Non-pigmented ciliary epithelial cell (primary cell): ENCODE data around the gene IGSF3.
"Not testable (repeated sequence)": the region's sequence is repeated elsewhere in the genome, so short reads cannot be mapped to it uniquely, and the experiment has no call there.

Experiments used
- DNase-seq: peaks from one replicate; pipeline ENCODE4 v3.0.0-alpha.2; 2010; ENCODE audit warnings: low read depth

The IGSF3 gene

DNA sequence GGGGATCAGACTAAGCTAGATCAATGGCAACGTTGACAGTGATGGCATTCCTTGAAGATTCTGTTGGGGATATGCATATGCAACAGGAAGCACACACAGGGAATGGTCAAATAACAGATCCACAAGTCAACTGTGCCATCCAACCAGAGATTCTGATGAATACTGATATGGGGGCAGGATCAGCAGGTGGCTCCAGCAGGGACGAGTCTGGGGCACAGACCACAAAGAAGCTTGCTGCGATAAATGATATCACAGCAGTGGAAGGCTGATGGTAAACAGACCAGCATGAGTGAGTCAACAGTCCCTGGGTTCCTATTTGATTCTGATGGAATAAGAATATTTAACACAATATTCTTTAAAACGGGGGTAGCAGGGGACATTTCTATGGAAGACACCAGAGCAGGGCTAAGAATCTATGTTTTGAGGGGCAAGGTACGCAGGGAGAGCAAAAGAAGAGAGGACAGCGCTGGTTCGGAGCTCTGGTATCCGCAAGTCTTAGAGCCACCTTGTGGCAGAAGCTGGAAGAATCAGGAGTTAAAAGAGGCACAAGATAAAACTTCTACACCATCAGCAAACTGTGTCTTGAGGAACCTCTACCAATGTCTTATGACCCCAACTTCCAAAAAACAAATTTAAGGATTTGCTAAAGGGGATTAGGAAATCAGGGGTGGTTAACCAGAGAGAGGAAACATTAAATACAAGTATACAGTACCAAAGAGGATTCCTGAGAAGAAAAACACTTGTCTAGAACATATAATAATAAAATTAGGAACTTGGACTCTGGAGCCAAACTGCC, 71.4 kb downstream of the IGSF3 start:
- not testable (repeated sequence) for DNase-seq

DNA sequence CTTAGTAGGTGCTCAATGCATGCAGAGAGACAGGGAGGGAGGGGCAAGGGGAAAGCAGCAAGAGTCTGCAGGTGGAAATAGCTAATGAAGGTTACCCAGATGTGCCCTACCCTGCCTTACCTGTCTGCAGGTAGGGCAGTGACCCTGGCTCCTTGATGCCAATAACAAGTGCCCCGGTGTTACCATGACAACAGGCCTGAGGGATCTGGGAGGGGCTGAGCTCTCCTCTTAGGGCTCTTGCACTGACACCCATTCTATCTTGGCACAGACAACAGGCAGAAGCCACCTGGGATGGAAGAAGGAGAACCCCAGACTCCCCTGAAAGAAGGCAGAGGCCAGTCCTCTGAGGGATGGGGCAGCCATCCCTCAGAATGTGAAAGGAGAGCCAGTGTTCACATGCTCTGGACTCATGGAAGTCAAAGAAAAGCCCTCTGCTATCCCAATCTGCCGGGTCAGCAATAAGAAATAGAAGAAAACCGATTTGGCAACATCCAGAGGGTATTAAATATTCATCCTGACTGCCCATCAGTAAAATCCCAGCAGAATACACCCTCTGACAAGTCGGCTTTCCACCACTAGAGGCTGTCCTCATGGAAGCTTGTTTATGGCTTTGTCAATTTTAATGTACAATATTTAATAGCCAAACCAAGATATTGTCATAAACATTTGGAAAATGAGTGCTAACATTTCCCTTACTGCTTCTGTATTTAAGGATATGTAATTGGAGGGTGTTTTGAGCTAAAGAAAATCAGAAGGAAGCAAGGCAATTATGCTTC, 72.3 kb downstream of the IGSF3 start:
- not testable (repeated sequence) for DNase-seq

GRCh38 chr1:116593977-116594376, 73.6 kb downstream of the IGSF3 start:
- not testable (repeated sequence) for DNase-seq

- not testable (repeated sequence) for DNase-seq
Observed at GRCh38 chr1:116593401-116593800, 74.1 kb downstream of the IGSF3 start.

- DNase-seq: not testable (repeated sequence)
Observed at GRCh38 chr1:116591951-116592605, 75.5 kb downstream of the IGSF3 start.

- DNase-seq: not testable (repeated sequence)
Observed at GRCh38 chr1:116591006-116591950, 76.3 kb downstream of the IGSF3 start.

DNA sequence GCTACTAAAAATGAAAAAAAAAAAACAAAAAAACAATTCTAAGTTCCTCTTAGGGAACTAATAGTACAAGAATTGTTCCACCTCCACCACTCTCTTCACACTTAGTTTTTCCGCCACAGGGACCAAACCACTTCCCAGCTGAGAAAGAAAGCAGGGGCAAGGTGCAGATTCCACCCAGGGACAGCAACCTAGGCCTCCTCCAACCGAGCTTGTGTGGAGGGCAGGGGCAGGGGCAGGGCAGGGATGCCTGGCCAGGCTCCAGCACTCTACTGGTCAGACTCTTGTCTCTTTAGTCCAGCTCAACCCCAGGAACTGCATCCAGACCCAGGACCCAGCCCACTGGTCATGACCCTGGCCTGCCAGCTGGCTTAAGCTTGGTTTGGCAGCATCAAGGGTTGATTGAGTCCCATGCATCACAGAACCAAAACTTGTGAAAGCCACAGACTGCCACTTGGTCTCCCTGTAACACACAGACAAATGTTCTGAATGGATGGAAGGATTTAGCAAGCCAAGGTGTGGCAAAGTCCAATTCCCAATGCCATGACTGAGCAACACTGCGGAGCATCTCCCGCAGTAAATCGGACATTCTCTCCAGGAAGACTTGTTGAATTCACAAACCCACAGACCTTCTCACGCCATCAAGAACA, 77.1 kb downstream of the IGSF3 start:
- DNase-seq: not testable (repeated sequence)

- DNase-seq: not testable (repeated sequence)
Observed at GRCh38 chr1:116589101-116589735, 78.3 kb downstream of the IGSF3 start.

- no peak for DNase-seq
Observed at GRCh38 chr1:116587501-116588227, 79.9 kb downstream of the IGSF3 start.

GRCh38 chr1:116586741-116587143, 80.8 kb downstream of the IGSF3 start:
- no peak for DNase-seq

- no peak for DNase-seq
Observed at GRCh38 chr1:116585886-116586285, 81.6 kb downstream of the IGSF3 start.

DNA sequence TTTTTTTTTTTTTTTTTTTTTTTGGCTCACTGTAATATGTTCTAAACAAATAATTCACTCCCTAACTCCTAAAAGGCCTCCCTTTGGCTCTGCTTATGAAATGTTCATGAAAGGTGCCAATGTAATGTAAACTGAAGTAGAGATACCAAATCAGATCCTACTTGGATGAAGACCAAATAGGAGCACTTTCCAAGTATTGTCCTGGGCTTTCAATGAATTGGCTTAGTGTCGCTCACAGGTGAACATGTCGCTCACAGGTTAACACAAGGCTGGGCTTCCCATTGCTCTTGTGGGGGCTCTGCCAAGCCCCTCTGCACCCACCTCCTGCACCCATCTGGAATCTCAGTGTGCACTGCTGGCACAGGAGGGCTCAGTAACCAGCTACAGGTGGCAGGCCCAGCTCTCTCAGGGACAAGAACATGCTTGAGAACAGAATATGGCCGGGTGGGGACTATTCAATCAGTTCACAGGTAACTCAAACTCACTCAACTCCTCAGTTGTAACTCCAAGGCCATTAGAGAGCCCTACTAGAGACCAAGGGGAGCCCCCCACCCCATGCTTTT, 86.1 kb downstream of the IGSF3 start:
- DNase-seq: no peak

DNA sequence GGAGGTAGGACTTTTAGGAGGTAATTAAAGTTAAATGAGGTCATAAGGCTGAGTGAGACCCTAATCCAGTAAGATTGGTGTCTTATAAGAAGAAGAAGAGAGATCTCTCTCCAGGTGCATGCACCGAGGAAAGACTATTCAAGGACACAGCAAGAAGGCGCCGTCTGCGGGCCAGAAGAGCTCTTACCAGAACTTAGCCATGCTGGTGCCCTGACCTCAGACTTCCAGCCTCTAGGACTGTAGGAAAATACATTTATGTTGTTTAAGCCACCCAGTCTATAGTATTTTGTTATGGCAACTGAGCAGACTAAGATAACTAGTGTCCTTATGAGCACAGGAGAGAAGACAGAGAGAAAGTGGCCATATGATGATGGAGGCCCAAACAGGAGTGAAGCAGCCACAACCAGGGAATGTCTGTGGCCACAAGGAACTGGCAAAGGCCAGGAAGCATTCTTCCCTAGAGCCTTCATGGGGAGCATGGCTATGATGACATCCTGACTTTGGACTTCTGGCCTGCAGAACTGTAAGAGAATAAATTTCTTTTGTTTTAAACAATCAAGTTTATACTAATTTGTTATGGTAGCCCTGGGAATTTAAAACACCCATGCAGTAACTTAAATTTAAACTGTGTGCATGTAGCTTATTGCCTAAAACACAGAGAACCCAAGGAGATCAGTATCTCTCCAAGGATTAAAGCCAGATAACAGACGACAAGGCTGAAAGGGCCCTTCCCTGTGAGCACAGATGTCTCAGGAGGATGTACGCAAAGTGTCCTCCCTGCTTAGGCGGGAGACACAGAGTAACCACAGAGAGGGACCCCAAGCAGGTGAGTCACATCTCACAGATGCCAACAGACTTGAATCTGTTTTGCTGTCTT, 86.8 kb downstream of the IGSF3 start:
- no peak for DNase-seq

- no peak for DNase-seq
Observed at GRCh38 chr1:116579259-116579875, 88.2 kb downstream of the IGSF3 start.

DNA sequence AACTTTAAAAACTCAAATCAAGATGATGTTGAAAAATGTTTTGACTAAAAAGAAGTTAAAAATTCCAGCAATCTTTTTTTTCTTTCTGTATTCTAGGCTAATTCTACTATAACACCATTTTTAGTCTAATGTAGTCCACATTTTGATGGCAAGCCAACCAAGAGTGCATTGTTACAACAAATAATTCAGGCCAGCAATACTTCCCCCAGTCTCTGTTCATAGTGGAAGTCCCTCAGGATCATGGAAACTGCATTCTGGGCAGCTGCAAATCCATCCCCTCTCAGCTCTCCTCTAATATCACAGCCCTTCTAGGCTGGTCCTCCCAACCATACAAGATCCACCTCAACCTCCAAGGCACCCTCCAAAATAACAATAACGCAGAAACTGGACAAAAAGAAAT, 89.0 kb downstream of the IGSF3 start:
- DNase-seq: no peak

GRCh38 chr1:116577759-116578314, 89.7 kb downstream of the IGSF3 start:
- DNase-seq: no peak

- DNase-seq: no peak
Observed at GRCh38 chr1:116574581-116575291, 92.8 kb downstream of the IGSF3 start.
